ENCODE measurements around the gene GPC5.

DNA sequence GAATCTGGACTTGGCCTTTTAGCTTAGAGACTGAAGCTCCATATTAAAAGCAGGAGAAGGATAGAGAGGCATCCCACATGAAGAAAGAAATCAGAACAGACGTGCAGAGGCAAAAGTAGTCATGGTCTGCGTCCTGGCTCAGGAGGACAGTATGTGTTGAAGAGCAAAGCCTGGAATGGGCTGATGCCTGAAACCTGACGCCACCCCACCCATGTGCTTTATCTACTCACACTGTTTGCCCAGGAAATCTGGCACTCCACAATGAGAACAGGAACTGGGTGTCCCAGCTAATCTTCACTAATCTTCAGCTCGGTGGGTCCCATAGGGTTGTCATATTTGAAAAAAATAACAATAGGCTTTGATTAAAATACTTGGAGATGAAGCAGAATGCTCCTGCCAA is 1279.2 kb downstream of the GPC5 start:
- TF ChIP-seq, protein P1, sequence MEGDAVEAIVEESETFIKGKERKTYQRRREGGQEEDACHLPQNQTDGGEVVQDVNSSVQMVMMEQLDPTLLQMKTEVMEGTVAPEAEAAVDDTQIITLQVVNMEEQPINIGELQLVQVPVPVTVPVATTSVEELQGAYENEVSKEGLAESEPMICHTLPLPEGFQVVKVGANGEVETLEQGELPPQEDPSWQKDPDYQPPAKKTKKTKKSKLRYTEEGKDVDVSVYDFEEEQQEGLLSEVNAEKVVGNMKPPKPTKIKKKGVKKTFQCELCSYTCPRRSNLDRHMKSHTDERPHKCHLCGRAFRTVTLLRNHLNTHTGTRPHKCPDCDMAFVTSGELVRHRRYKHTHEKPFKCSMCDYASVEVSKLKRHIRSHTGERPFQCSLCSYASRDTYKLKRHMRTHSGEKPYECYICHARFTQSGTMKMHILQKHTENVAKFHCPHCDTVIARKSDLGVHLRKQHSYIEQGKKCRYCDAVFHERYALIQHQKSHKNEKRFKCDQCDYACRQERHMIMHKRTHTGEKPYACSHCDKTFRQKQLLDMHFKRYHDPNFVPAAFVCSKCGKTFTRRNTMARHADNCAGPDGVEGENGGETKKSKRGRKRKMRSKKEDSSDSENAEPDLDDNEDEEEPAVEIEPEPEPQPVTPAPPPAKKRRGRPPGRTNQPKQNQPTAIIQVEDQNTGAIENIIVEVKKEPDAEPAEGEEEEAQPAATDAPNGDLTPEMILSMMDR (IDR thresholded peaks at IDR 0.05), result no peak
- TF ChIP-seq EZH2phosphoT487 (IDR thresholded peaks at IDR 0.05), result no peak
